Measurements from ENCODE around the gene SNCA.

SNCA gene

DNA sequence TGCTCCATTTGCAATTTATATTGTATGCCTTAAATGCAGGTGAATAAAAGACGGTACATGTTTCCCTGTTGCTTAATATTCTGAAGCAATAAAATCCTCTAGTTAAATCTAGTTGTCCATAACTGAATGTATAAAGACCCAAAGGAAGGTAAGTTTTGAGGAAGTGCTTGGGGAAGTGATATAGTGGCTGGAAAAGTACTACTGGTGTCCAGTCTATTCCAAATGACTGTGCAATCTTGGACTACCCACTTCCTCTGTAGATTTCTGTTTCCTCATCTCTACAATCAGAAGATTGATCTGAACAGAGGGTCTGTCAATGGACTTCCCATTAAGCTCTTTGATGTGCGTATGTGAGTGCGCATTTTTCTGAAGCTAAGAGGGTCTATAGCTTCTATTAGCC lies 17.0 kb downstream of the SNCA start:
- no peak for DNase-seq (ENCODE audit: extremely low read depth in 1 of 2, low read depth in 1 of 2)

DNA sequence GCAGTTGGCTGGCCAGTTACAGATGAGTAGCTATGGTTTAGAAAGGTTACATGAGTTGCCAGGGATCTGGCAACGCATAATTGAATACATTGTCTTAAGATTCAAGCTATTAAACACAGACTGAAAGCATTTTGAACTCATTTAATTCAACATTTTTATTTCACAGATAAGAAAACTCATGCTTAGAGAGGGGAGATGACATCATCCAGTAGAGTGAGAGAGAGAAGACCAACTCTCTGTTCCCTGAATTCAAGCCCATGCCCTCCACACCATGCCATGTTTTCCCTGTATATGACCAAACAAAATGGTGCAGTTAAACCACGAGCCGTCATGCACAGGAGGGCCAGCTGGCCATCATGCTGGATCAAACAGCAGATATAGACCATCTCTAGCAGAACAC lies 22.6 kb downstream of the SNCA start:
- no peak for DNase-seq (ENCODE audit: extremely low read depth in 1 of 2, low read depth in 1 of 2)

DNA sequence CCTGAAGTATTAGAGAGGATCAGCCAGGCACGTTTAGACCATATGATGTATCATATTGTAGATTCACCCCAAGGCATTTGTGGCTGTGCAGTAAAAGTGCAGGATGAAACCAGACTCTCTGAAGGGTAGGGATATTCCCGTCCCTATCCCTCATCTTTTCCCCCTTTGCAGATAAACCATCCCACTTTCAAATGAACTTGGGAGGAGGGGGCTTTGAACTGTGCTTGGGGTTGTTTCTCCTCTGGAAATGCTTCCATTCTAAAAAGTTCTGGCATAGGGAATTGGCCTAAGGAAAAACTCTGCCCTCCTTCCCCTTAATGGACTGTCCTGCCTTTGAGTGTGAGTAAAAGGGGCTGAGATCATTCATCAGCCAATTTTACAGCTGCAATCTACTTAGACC lies 23.8 kb downstream of the SNCA start:
- DNase-seq (ENCODE audit: extremely low read depth in 1 of 2, low read depth in 1 of 2) = no peak

GRCh38 chr4:89807441-89808140 lies 29.4 kb downstream of the SNCA start:
- no peak for DNase-seq (ENCODE audit: extremely low read depth in 1 of 2, low read depth in 1 of 2)

DNA sequence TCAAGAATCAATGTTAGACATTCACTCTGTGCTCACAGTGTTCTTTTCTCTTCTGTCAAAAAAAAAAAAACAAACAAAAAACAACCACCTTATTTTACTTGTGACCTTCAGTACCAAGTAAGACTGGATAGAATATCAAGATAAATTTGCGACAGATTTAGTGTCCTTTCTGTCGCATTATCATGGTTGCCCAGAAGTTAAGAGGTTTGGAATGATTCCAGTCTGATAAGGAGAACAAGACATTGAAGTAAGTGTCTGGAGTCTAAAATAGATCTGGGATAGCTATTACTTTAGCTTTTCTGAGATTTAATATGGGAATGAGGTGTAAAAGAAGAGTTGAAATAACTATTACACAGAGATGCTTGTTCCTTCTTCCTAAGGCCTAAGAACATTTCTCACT lies 31.7 kb downstream of the SNCA start:
- no peak for DNase-seq (ENCODE audit: extremely low read depth in 1 of 2, low read depth in 1 of 2)

DNA sequence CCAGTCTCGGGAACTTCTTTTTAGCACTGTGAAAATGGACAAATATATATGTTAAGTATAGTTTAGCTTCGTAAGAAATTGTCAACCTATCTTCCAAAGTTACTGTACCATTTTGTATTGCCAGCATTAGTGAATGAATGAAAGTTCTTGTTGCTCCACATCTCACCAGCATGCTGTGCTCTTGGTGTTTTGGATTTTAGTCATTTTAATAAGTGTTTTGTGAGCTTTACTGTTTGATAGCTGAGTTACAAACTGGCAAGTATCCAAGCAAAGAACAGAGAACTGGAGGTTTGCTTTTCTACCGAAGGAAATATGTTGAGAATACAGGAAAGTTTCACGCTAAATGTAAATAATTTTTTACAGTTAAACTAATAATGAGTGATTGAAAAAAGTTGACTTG lies 33.0 kb downstream of the SNCA start:
- DNase-seq (ENCODE audit: extremely low read depth in 1 of 2, low read depth in 1 of 2) = no peak

- no peak for DNase-seq (ENCODE audit: extremely low read depth in 1 of 2, low read depth in 1 of 2)
Observed at GRCh38 chr4:89803036-89803435, 33.9 kb downstream of the SNCA start.

DNA sequence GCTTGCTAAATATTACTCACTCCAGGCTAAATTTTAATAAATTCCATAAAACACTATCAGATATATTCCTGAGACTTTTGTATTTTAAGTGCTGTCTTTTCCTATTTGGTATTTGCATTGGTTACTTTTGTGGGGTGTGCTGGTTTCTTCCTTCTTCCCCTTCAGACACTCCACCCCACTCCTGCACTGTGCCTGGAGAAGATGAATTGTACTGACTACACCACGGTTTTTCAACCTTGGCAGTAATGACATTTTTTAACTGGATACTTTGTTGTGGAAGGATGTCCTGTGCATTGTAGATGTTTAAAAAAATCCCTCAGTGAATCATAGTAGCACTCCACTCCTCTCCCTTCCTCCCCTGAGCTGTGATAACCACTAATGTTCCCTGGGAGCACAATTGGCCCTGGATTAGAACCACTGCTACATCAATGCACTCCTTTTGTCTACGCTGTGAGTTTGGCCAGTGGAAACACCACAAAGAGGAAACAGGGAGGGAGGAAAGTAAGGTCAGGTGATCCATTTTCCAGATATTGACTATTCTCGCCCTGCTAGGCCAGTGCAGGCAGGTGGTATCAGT lies 36.3 kb downstream of the SNCA start:
- DNase-seq (ENCODE audit: extremely low read depth in 1 of 2, low read depth in 1 of 2) = no peak

DNA sequence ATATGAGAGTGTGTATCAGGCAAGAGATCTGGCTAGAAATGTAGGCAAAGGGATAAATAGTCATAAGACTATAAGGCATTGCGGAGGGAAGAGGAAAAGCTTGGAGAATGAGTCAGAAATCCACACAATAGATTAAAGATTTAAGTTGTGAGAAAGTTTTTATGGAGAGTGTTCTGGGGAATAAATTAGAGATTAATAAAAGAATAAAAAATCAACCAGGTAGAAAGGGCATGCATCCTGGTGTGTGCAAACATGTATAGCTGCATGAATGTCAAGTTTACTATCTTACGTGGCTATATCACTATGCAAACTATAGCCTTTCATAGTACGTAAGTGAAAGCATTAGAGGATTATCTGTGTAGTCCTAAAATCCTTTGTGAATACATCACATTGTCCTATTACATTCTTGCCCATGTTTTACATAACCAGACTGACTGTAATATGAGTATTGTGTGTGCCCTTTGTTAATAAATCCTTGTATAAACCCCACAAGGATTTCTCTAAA lies 36.9 kb downstream of the SNCA start:
- DNase-seq (ENCODE audit: extremely low read depth in 1 of 2, low read depth in 1 of 2) = no peak

GRCh38 chr4:89799071-89799470 lies 37.9 kb downstream of the SNCA start:
- DNase-seq (ENCODE audit: extremely low read depth in 1 of 2, low read depth in 1 of 2) = no peak

GRCh38 chr4:89797117-89797516 lies 39.8 kb downstream of the SNCA start:
- no peak for DNase-seq (ENCODE audit: extremely low read depth in 1 of 2, low read depth in 1 of 2)

DNA sequence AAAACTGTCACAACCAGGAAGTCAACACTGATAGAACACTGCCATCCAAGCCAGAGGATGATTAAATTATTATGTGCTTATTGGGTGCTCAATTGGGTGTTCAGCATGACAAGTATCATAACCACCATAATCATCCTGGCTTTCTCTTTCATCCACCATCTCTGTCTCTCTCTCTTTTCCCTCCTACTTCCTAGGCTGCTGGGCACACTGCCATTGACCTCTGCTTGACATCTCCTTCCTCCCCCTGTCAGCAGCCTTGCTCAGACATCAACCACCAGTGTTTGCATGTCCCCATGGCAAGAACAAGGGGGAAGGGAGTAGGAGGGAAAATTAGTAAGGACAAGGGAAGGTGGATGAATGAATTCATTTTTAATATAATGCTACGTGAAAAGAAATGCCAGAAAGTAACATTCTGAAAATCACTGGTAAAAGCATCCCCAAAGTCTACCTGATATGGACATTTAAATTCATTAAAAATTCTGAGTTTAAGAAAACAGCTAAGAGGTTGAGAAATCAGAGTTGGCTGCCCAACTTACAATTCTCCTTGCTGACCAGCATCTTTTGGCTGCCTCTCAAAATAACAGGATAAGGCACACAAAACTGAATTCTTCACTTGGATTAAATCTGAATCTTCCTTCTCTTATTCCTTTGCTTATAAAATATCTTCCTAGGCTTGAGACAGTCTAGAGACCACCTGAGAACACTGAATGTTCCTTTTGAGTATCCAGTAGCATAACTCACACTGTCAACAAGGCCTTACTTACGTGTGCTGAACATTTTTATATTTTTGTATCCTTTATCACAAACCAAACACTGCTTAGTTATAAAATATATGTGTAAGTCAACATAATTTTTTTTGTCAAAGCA lies 48.5 kb downstream of the SNCA start:
- no peak for DNase-seq (ENCODE audit: extremely low read depth in 1 of 2, low read depth in 1 of 2)

DNA sequence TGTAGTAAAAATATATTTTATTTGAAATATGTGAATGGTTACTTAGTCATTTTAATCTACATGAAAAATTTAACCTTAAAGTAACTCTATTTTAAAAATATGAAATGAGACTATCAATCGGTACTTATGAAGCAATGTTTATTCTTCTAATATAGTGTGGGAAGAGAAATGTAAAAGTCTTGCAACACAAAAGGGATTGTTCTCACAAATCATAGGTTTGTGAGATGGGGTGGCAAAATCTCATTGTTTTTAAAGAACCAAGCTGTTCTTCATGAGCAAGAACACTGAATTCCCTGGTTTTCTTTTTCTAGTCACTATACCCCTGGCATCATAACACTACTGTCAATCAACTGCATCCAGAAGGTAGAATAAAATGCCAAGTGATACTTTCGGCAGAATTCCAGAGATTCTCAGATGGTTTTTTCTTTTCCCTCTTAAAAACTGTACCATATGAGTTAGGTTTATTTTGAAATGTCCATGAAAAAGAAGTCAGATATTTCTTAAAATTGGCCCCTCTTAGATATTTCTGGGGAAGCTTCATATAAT lies 52.2 kb downstream of the SNCA start:
- DNase-seq (ENCODE audit: extremely low read depth in 1 of 2, low read depth in 1 of 2) = no peak

- no peak for DNase-seq (ENCODE audit: extremely low read depth in 1 of 2, low read depth in 1 of 2)
Observed at GRCh38 chr4:89781321-89781720, 55.6 kb downstream of the SNCA start.

GRCh38 chr4:89773805-89774204 lies 63.2 kb downstream of the SNCA start:
- DNase-seq (ENCODE audit: extremely low read depth in 1 of 2, low read depth in 1 of 2) = no peak

DNA sequence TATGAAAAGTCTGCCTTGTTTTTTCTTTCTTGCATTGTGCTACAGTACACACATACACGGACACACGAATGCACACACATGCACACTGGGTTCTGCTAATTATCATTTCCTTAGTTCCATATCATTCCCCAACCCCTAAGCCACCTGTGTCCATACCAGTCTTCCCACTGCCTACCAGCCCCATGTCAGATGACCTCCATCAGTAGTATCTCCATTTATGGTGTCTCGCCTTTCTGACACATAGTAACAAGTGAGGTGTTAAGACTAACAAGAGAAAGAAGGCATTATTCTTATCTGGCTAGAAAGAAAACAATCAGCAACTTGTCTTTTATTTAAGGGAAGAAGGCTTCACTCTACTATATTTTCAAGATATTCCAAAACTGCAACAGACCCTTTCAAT lies 67.1 kb downstream of the SNCA start:
- DNase-seq (ENCODE audit: extremely low read depth in 1 of 2, low read depth in 1 of 2) = no peak

- DNase-seq (ENCODE audit: extremely low read depth in 1 of 2, low read depth in 1 of 2) = no peak
Observed at GRCh38 chr4:89767924-89768323, 69.0 kb downstream of the SNCA start.

- no peak for DNase-seq (ENCODE audit: extremely low read depth in 1 of 2, low read depth in 1 of 2)
Observed at GRCh38 chr4:89765966-89766365, 71.0 kb downstream of the SNCA start.

DNA sequence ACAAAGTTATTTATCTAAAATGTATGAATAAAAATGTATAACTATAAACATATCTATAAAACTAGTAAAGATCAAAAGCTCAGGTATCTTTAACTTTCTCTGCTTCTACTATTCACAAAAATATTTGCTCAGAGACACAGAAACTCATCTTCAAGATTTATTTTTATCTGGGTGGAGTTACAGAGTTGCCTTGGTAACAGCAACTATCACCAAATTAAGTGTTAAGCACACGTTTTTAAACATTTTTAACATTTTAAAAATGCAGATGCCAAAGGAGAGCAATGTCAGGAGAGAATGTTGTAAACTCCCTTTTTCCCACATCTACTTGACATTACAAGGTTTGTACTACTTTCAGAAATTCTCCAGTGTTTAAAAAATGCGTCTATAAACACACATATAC lies 71.4 kb downstream of the SNCA start:
- no peak for DNase-seq (ENCODE audit: extremely low read depth in 1 of 2, low read depth in 1 of 2)

DNA sequence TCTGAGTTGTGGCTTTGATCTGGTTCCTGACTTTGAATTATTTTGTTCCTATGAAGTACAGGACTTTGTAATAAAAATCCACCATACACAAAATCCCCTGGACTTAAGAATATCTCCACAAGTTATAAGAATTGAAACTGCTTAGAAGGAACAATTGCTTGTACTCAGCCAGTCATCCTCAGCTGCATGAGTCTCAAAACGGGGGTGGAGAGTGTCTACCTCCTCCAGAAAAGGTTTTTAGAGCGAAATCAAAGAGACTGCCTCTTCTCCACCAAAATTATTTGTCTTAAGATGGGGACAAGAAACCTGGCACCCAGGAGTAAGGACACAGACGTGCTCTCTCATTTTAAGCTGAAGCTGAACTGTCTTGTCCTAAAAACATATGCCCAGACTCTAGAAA lies 74.7 kb downstream of the SNCA start:
- no peak for DNase-seq (ENCODE audit: extremely low read depth in 1 of 2, low read depth in 1 of 2)

DNA sequence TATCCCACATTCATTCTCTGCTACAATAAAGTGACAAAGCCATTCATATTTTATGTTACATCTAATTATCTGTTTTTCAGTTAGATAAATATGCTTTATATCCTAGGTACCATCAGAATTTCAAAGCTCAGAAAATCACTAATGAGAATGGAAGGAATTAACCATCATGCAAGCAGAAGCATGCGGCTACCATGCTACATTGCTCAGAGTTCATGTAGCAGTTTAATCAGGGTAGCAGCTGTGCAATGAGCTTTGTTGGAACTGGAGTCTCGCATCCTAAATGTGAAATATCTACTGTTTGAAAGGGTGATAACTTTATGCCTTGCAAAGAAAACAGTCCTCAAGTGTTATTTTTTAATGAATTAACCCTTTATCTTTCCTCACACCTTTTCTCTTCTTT lies 77.5 kb downstream of the SNCA start:
- DNase-seq (ENCODE audit: extremely low read depth in 1 of 2, low read depth in 1 of 2) = no peak
